Caco-2 (cell line): ENCODE measurements around the gene MAGEA4. TPM values are rescaled to one million over a fixed set of nuclear protein-coding genes. Genes with fewer than 3 reads are reported as not detected.

Source experiments
- BruUV-seq: library from RNA; stranded (reverse); fragments of 400-500 nt; replicated peaks from 2 replicates; lab custom pipeline; 2021; lab: Mats Ljungman, UMichigan
- CTCF ChIA-PET: fragments of 300-600 bp; sonication (Branson Sonifier 250); formaldehyde crosslinking; loops from one replicate; lab custom pipeline; 2022; ENCODE audit warnings: antibody characterized with exemption; lab: Charles Lee
- POLR2A ChIA-PET: fragments of 300-600 bp; sonication (Branson Sonifier 250); formaldehyde crosslinking; loops from one replicate; lab custom pipeline; 2022; ENCODE audit warnings: antibody characterized with exemption; lab: Charles Lee
- DNase-seq, 2 experiments: peaks; one replicate each; pipeline versions ENCODE4 v3.0.0 to v3.0.0-alpha.2; 2020 to 2022
- H3K27me3 ChIP-seq: replicated peaks from 2 replicates; pipeline ENCODE4 v1.6.0; 2011; ENCODE audit warnings: low read length; ENCODE audit not compliant: control insufficient read depth, insufficient read depth
- H3K36me3 ChIP-seq: 2 replicates; pipeline ENCODE4 v1.5.1; 2011; ENCODE audit warnings: low read length; ENCODE audit not compliant: control insufficient read depth, insufficient read depth
- H3K4me1 ChIP-seq: fragments of 250-450 bp; sonication (Bioruptor Pico); 2 replicates; pipeline ENCODE4 v1.5.1; 2020; ENCODE audit warnings: mild to moderate bottlenecking
- H3K4me3 ChIP-seq: 2 replicates; pipeline ENCODE4 v1.5.1; 2011; ENCODE audit warnings: low read depth, mild to moderate bottlenecking, control low read depth, low read length
- H3K9me3 ChIP-seq: fragments of 250-450 bp; sonication (Bioruptor Pico); 2 replicates; pipeline ENCODE4 v1.5.1; 2020; ENCODE audit warnings: mild to moderate bottlenecking, moderate library complexity
- H3K27ac Mint-ChIP-seq: one replicate; pipeline ENCODE4 v1.8.0; 2022; ENCODE audit warnings: mixed read lengths; ENCODE audit not compliant: unreplicated experiment
- H3K27me3 Mint-ChIP-seq: one replicate; pipeline ENCODE4 v1.8.0; 2022; ENCODE audit warnings: mixed read lengths; ENCODE audit not compliant: insufficient read depth, unreplicated experiment
- H3K36me3 Mint-ChIP-seq: one replicate; pipeline ENCODE4 v1.8.0; 2022; ENCODE audit warnings: mild to moderate bottlenecking, mixed read lengths; ENCODE audit not compliant: insufficient read depth, unreplicated experiment
- H3K4me1 Mint-ChIP-seq: one replicate; pipeline ENCODE4 v1.8.0; 2022; ENCODE audit warnings: low read depth, mixed read lengths; ENCODE audit not compliant: unreplicated experiment
- H3K4me3 Mint-ChIP-seq: one replicate; pipeline ENCODE4 v1.8.0; 2022; ENCODE audit warnings: mild to moderate bottlenecking, moderate library complexity, mixed read lengths; ENCODE audit not compliant: unreplicated experiment
- H3K9me3 Mint-ChIP-seq: one replicate; pipeline ENCODE4 v1.8.0; 2022; ENCODE audit warnings: mixed read lengths; ENCODE audit not compliant: unreplicated experiment
- intact Hi-C: fragments of 100-400 bp; cut with micrococcal nuclease; formaldehyde crosslinking; loops from one replicate; pipeline ENCODE4 v1.10.0; 2022; ENCODE audit not compliant: unreplicated experiment
- total RNA-seq: library from RNA; stranded (reverse); gene quantifications from 2 replicates; pipeline ENCODE4 v1.2.3, GENCODE V29; 2022
- TF ChIP-seq, protein P1 (sequence below), 2 experiments: fragments of 200-600 bp in 1 of 2; IDR thresholded peaks; 1 replicate in 1 of 2; 2 replicates in 1 of 2; pipeline versions ENCODE4 v1.5.1 to v1.8.0; 2011 to 2022; ENCODE audit warnings: antibody characterized with exemption in 1 of 2, control low read depth in 1 of 2, inconsistent platforms in 1 of 2, low read depth in 1 of 2, low read length in 1 of 2, mild to moderate bottlenecking in 1 of 2, moderate library complexity in 1 of 2; ENCODE audit not compliant: insufficient read depth in 1 of 2, severe bottlenecking in 1 of 2, unreplicated experiment in 1 of 2

The MAGEA4 gene
- total RNA-seq, 1 experiment from 2014 or later, result not detected

DNA sequence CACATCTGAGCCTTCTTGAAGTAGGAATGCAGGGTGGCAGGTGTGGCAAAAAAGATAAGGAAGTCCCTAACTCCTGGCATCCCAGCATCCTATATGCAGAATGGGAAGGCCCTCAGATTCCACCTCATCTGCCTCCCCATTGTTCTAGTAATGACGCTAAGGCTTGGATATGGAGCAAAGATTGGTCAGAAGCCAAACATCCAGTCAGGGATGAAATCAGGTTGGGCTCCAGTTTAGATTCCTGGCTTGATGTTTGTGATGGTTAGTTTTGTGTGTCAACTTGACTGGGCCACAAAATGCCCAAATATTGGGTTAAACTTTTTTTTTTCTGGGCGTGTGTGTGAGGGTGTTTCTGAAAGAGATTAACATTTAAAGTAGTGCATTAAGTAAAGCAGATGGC lies 39.6 kb upstream of the MAGEA4 start:
- BruUV-seq, result no TSS peak
- no peaks in the 10 kb centered on the region for H3K27me3 ChIP-seq

GRCh38 chrX:151875270-151876026 lies 37.2 kb upstream of the MAGEA4 start:
- intact Hi-C loops, result no loop called here
- no peak overlapping the region for H3K4me3 Mint-ChIP-seq
- TF ChIP-seq, protein P1, sequence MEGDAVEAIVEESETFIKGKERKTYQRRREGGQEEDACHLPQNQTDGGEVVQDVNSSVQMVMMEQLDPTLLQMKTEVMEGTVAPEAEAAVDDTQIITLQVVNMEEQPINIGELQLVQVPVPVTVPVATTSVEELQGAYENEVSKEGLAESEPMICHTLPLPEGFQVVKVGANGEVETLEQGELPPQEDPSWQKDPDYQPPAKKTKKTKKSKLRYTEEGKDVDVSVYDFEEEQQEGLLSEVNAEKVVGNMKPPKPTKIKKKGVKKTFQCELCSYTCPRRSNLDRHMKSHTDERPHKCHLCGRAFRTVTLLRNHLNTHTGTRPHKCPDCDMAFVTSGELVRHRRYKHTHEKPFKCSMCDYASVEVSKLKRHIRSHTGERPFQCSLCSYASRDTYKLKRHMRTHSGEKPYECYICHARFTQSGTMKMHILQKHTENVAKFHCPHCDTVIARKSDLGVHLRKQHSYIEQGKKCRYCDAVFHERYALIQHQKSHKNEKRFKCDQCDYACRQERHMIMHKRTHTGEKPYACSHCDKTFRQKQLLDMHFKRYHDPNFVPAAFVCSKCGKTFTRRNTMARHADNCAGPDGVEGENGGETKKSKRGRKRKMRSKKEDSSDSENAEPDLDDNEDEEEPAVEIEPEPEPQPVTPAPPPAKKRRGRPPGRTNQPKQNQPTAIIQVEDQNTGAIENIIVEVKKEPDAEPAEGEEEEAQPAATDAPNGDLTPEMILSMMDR (IDR thresholded peaks at IDR 0.05; ENCODE audit: insufficient read depth in 1 of 2, low read depth in 1 of 2, low read length in 1 of 2, severe bottlenecking in 1 of 2, unreplicated experiment in 1 of 2), result no peak
- DNase-seq, result no peak
- H3K27ac Mint-ChIP-seq, result no peak overlapping the region
- POLR2A ChIA-PET, result no interaction called here
- H3K4me1 ChIP-seq, result no peaks in the 10 kb centered on the region
- BruUV-seq, result no TSS peak
- H3K9me3 Mint-ChIP-seq, result no peaks in the 10 kb centered on the region
- H3K4me1 Mint-ChIP-seq, result peaks cover 2% of the 10 kb centered on the region
- no peak overlapping the region for H3K4me3 ChIP-seq
- CTCF ChIA-PET, result no interaction called here
- no peaks in the 10 kb centered on the region for H3K36me3 Mint-ChIP-seq
- no peaks in the 10 kb centered on the region for H3K9me3 ChIP-seq
- H3K27me3 Mint-ChIP-seq, result peaks cover 3% of the 10 kb centered on the region
- no peaks in the 10 kb centered on the region for H3K36me3 ChIP-seq
- H3K27me3 ChIP-seq, result no peaks in the 10 kb centered on the region

More for the DNA sequence above, 39.6 kb upstream of the MAGEA4 start:
- no peaks in the 10 kb centered on the region for H3K36me3 ChIP-seq
- H3K4me1 ChIP-seq, result no peaks in the 10 kb centered on the region
- TF ChIP-seq, protein P1 (IDR thresholded peaks at IDR 0.05; ENCODE audit: insufficient read depth in 1 of 2, low read depth in 1 of 2, low read length in 1 of 2, severe bottlenecking in 1 of 2, unreplicated experiment in 1 of 2), result no peak
- no peak overlapping the region for H3K27ac Mint-ChIP-seq
- DNase-seq, result no peak
- ChIA-PET CTCF (no interaction called here), POLR2A (no interaction called here)
- H3K4me3 Mint-ChIP-seq, result no peak overlapping the region
- no peaks in the 10 kb centered on the region for H3K9me3 Mint-ChIP-seq
- intact Hi-C loops, result no loop called here
- H3K9me3 ChIP-seq, result no peaks in the 10 kb centered on the region
- H3K36me3 Mint-ChIP-seq, result no peaks in the 10 kb centered on the region
- peaks cover 3% of the 10 kb centered on the region for H3K27me3 Mint-ChIP-seq
- H3K4me1 Mint-ChIP-seq, result peaks cover 8% of the 10 kb centered on the region
- no peak overlapping the region for H3K4me3 ChIP-seq

GRCh38 chrX:151878574-151878973 lies 34.1 kb upstream of the MAGEA4 start:
- Mint-ChIP-seq H3K27ac (no peak overlapping the region), H3K27me3 (peaks cover 3% of the 10 kb centered on the region), H3K36me3 (no peaks in the 10 kb centered on the region), H3K4me3 (no peak overlapping the region), H3K4me1 (no peaks in the 10 kb centered on the region), H3K9me3 (no peaks in the 10 kb centered on the region)
- no peak for DNase-seq
- no peaks in the 10 kb centered on the region for H3K9me3 ChIP-seq
- no peak overlapping the region for H3K4me3 ChIP-seq
- no TSS peak for BruUV-seq
- H3K36me3 ChIP-seq, result no peaks in the 10 kb centered on the region
- intact Hi-C loops, result no loop called here
- TF ChIP-seq, protein P1 (IDR thresholded peaks at IDR 0.05; ENCODE audit: insufficient read depth in 1 of 2, low read depth in 1 of 2, low read length in 1 of 2, severe bottlenecking in 1 of 2, unreplicated experiment in 1 of 2), result no peak
- POLR2A ChIA-PET, result no interaction called here
- CTCF ChIA-PET, result no interaction called here
- H3K27me3 ChIP-seq, result no peaks in the 10 kb centered on the region
- no peaks in the 10 kb centered on the region for H3K4me1 ChIP-seq
